Right lobe of liver (tissue), 4 donors: ENCODE measurements around the gene DIO3.

Experiments used
- CTCF ChIP-seq, 4 donors: fragments of 200-600 bp in 3 of 4; fragments of 450-650 bp in 1 of 4; IDR thresholded peaks; one replicate each; pipeline versions ENCODE4 v1.5.1 to v1.8.0; 2016 to 2022; ENCODE audit warnings: antibody characterized with exemption in 4 of 4, mild to moderate bottlenecking in 2 of 4
- POLR2A ChIP-seq: fragments of 450-650 bp; IDR thresholded peaks from one replicate; pipeline ENCODE4 v1.6.1; 2017; ENCODE audit warnings: antibody characterized with exemption, mild to moderate bottlenecking
- donor health status: DM: no; HTN: no; CAD: no.
- donor health status: DM: no; HTN: no; CAD: no.
- donor health status: DM: no; HTN: yes; CAD: no.

GRCh38 chr14:101544550-101544949 lies 16.7 kb upstream of the DIO3 start:
- TF ChIP-seq CTCF (IDR thresholded peaks at IDR 0.05) = no peak
- TF ChIP-seq POLR2A = no peak
